ENCODE results near the gene ELMO1.

GRCh38 chr7:37259319-37259821 lies 189.3 kb downstream of the ELMO1 start:
- TF ChIP-seq POLR2A (IDR thresholded peaks at IDR 0.05) (no peak), CTCF (IDR thresholded peaks at IDR 0.05) (no peak)

Measured in heart left ventricle (tissue), 13 donors.